Liver (tissue), 9 donors: ENCODE results near the gene ZNF487. TPM values are rescaled to one million over a fixed set of nuclear protein-coding genes. Genes with fewer than 3 reads are reported as not detected.

ENCODE experiments used
- DNase-seq: peaks from one replicate; pipeline ENCODE4 v3.0.0-alpha.2; 2017; ENCODE audit warnings: low spot score
- H3K27ac ChIP-seq, 2 donors: one replicate each; pipeline ENCODE4 v1.7.0; 2013; ENCODE audit warnings: inconsistent platforms in 2 of 2, low read length in 2 of 2, control low read depth in 1 of 2, low read depth in 1 of 2, mild to moderate bottlenecking in 1 of 2
- H3K27me3 ChIP-seq, 4 donors: one replicate each; pipeline versions ENCODE4 v1.6.1 to v1.7.0; 2013; ENCODE audit warnings: low read length in 3 of 4, inconsistent platforms in 1 of 4, mild to moderate bottlenecking in 1 of 4, moderate library complexity in 1 of 4; ENCODE audit not compliant: control insufficient read depth in 4 of 4, insufficient read depth in 4 of 4
- H3K36me3 ChIP-seq, 4 donors: one replicate each; pipeline versions ENCODE4 v1.6.1 to v1.7.0; 2013; ENCODE audit warnings: low read length in 3 of 4, mild to moderate bottlenecking in 3 of 4, low read depth in 1 of 4, moderate library complexity in 1 of 4; ENCODE audit not compliant: control insufficient read depth in 4 of 4, insufficient read depth in 3 of 4
- H3K4me1 ChIP-seq, 4 donors: one replicate each; pipeline versions ENCODE4 v1.6.1 to v1.7.0; 2013; ENCODE audit warnings: low read length in 3 of 4, mild to moderate bottlenecking in 3 of 4, moderate library complexity in 1 of 4; ENCODE audit not compliant: control insufficient read depth in 4 of 4, insufficient read depth in 4 of 4
- H3K4me3 ChIP-seq, 3 donors: one replicate each; pipeline versions ENCODE4 v1.6.1 to v1.7.0; 2013; ENCODE audit warnings: low read length in 3 of 3, control low read depth in 1 of 3, low read depth in 1 of 3, mild to moderate bottlenecking in 1 of 3
- H3K9ac ChIP-seq, 2 donors: one replicate each; pipeline ENCODE4 v1.7.0; 2013; ENCODE audit warnings: low read length in 2 of 2, mild to moderate bottlenecking in 2 of 2, moderate library complexity in 2 of 2, control low read depth in 1 of 2, low read depth in 1 of 2
- H3K9me3 ChIP-seq, 4 donors: one replicate each; pipeline versions ENCODE4 v1.6.1 to v1.7.0; 2013; ENCODE audit warnings: low read length in 3 of 4; ENCODE audit not compliant: control insufficient read depth in 4 of 4
- EGR1 ChIP-seq, 2 donors: IDR thresholded peaks; 2 replicates each; pipeline ENCODE4 v1.6.1; 2016 to 2018; ENCODE audit warnings: antibody characterized with exemption in 2 of 2, low read depth in 2 of 2
- FOXA1 ChIP-seq: IDR thresholded peaks from 2 replicates; pipeline ENCODE4 v1.6.1; 2016; ENCODE audit warnings: antibody characterized with exemption
- GABPA ChIP-seq, 2 donors: IDR thresholded peaks in 1 of 2; conservative IDR thresholded peaks in 1 of 2; 2 replicates each; pipeline ENCODE4 v1.6.1; 2016; ENCODE audit warnings: antibody characterized with exemption in 2 of 2, mild to moderate bottlenecking in 1 of 2, moderate library complexity in 1 of 2
- HNF4G ChIP-seq: IDR thresholded peaks from 2 replicates; pipeline ENCODE4 v1.6.1; 2016; ENCODE audit warnings: antibody characterized with exemption
- JUND ChIP-seq, 2 donors: IDR thresholded peaks; 2 replicates each; pipeline ENCODE4 v1.6.1; 2016; ENCODE audit warnings: antibody characterized with exemption in 2 of 2
- NR2F2 ChIP-seq: IDR thresholded peaks from 2 replicates; pipeline ENCODE4 v1.6.1; 2016; ENCODE audit warnings: antibody characterized with exemption
- RXRA ChIP-seq, 2 donors: IDR thresholded peaks; 2 replicates each; pipeline ENCODE4 v1.6.1; 2017 to 2018; ENCODE audit warnings: antibody characterized with exemption in 2 of 2, mild to moderate bottlenecking in 1 of 2
- SP1 ChIP-seq: IDR thresholded peaks from 2 replicates; pipeline ENCODE4 v1.6.1; 2018; ENCODE audit warnings: antibody characterized with exemption, mild to moderate bottlenecking
- YY1 ChIP-seq: IDR thresholded peaks from 2 replicates; pipeline ENCODE4 v1.6.1; 2016; ENCODE audit warnings: antibody characterized with exemption, mild to moderate bottlenecking
- WGBS: extraction: QIAGEN DNeasy Blood & Tissue Kit; methylation state at CpG from one replicate; pipeline ENCODE4 v1.1.7; 2013; 5-methylcytosine and 5-hydroxymethylcytosine counted together
- polyA plus RNA-seq, 2 donors: library from polyadenylated mRNA; stranded (reverse) in 1 of 2; unstranded in 1 of 2; fragments of 200-250 nt in 1 of 2; fragments of >200 nt in 1 of 2; fragmentation: Nextera tagmentation in 1 of 2; extraction: Ambion mirVana in 1 of 2; gene quantifications; one replicate each; pipeline versions ENCODE4 v1.2.1 to v1.2.3, GENCODE V29; 2013 to 2015
- total RNA-seq, 2 donors: library from RNA; depleted of rRNA; stranded (reverse); fragments of >200 nt; gene quantifications; one replicate each; pipeline ENCODE4 v1.2.3, GENCODE V29; 2014
- TF ChIP-seq, protein P1 (sequence below): fragments of 150-350 bp; IDR thresholded peaks from 2 replicates; pipeline ENCODE4 v1.5.1; 2017; ENCODE audit warnings: improper control_type of control experiment, low read depth, low read length; ENCODE audit not compliant: missing input control
- TF ChIP-seq, protein P2 (sequence below): IDR thresholded peaks from 2 replicates; pipeline ENCODE4 v1.6.1; 2016; ENCODE audit warnings: antibody characterized with exemption
- TF ChIP-seq, protein P3 (sequence below): IDR thresholded peaks from 2 replicates; pipeline ENCODE4 v1.6.1; 2016; ENCODE audit warnings: antibody characterized with exemption
- donor health status: healthy.
- donor health status: healthy.
- donor health status: healthy.
- donor health status: healthy.
- donor health status: healthy.

ZNF487 gene
- total and polyA plus RNA-seq, 4 donors: 1.3 to 4.8 (median 1.9) TPM

DNA sequence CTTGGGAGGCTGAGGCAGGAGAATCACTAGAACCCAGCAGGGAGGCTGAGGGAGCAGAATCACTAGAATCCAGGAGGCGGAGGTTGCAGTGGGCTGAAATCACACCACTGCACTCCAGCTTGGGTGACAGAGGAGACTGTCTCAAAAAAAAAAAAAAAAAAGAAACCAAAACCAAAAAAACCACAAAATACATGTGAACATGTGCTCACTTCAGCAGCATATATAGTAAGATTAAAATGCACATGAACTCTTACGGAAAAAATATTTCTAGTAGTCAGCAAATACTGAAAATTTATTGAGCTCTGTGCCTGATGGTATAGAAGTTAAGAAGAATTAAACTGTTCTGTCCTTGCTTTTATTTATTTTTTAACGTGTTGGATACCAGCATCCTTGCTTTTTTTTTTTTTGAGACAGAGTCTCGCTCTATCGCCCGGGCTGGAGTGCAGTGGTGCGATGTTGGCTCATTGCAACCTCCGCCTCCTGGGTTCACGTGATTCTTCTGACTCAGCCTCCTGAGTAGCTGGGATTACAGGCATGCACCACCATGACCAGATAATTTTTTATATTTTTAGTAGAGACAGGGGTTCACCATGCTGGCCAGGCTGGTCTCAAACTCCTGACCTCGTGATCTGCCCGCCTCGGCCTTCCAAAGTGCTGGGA lies 9.6 kb upstream of the ZNF487 start:
- no peak for DNase-seq
- Histone ChIP-seq H3K4me3 (no peak overlapping the region), H3K27me3 (no peaks in the 10 kb centered on the region), H3K9me3 (no peaks in the 10 kb centered on the region), H3K36me3 (peaks cover 0 to 1% (median 0%) of the 10 kb centered on the region in 4 donors), H3K9ac (no peak overlapping the region), H3K27ac (no peak overlapping the region), H3K4me1 (no peaks in the 10 kb centered on the region)
- WGBS: 90% methylated on average over 12 of the region's 12 CpGs
- TF ChIP-seq FOXA1: no peak
- TF ChIP-seq, protein P1, sequence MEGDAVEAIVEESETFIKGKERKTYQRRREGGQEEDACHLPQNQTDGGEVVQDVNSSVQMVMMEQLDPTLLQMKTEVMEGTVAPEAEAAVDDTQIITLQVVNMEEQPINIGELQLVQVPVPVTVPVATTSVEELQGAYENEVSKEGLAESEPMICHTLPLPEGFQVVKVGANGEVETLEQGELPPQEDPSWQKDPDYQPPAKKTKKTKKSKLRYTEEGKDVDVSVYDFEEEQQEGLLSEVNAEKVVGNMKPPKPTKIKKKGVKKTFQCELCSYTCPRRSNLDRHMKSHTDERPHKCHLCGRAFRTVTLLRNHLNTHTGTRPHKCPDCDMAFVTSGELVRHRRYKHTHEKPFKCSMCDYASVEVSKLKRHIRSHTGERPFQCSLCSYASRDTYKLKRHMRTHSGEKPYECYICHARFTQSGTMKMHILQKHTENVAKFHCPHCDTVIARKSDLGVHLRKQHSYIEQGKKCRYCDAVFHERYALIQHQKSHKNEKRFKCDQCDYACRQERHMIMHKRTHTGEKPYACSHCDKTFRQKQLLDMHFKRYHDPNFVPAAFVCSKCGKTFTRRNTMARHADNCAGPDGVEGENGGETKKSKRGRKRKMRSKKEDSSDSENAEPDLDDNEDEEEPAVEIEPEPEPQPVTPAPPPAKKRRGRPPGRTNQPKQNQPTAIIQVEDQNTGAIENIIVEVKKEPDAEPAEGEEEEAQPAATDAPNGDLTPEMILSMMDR: no peak
- no peak for TF ChIP-seq NR2F2
- TF ChIP-seq EGR1 (IDR thresholded peaks at IDR 0.05; ENCODE audit: low read depth in 2 of 2): no peak
- no peak for TF ChIP-seq RXRA (IDR thresholded peaks at IDR 0.05)
- TF ChIP-seq HNF4G: no peak
- no peak for TF ChIP-seq GABPA (IDR thresholded peaks at IDR 0.05 in 1 of 2, conservative IDR thresholded peaks at IDR 0.05 in 1 of 2)
- no peak for TF ChIP-seq JUND (IDR thresholded peaks at IDR 0.05)

- Histone ChIP-seq H3K9ac (no peak overlapping the region), H3K4me1 (peaks cover 0 to 4% (median 0%) of the 10 kb centered on the region in 4 donors), H3K27me3 (no peaks in the 10 kb centered on the region), H3K36me3 (peaks cover 0 to 1% (median 0%) of the 10 kb centered on the region in 4 donors), H3K27ac (no peak overlapping the region), H3K9me3 (no peaks in the 10 kb centered on the region), H3K4me3 (no peak overlapping the region)
- no peak for TF ChIP-seq YY1
- TF ChIP-seq, protein P1: no peak
- TF ChIP-seq, protein P2, sequence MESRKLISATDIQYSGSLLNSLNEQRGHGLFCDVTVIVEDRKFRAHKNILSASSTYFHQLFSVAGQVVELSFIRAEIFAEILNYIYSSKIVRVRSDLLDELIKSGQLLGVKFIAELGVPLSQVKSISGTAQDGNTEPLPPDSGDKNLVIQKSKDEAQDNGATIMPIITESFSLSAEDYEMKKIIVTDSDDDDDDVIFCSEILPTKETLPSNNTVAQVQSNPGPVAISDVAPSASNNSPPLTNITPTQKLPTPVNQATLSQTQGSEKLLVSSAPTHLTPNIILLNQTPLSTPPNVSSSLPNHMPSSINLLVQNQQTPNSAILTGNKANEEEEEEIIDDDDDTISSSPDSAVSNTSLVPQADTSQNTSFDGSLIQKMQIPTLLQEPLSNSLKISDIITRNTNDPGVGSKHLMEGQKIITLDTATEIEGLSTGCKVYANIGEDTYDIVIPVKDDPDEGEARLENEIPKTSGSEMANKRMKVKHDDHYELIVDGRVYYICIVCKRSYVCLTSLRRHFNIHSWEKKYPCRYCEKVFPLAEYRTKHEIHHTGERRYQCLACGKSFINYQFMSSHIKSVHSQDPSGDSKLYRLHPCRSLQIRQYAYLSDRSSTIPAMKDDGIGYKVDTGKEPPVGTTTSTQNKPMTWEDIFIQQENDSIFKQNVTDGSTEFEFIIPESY: no peak
- TF ChIP-seq GABPA (IDR thresholded peaks at IDR 0.05 in 1 of 2, conservative IDR thresholded peaks at IDR 0.05 in 1 of 2): no peak
- TF ChIP-seq, protein P3, sequence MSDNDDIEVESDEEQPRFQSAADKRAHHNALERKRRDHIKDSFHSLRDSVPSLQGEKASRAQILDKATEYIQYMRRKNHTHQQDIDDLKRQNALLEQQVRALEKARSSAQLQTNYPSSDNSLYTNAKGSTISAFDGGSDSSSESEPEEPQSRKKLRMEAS: no peak
- TF ChIP-seq HNF4G: no peak
- TF ChIP-seq SP1: no peak
- TF ChIP-seq EGR1 (IDR thresholded peaks at IDR 0.05; ENCODE audit: low read depth in 2 of 2): no peak
- 93% methylated on average over 8 of the region's 8 CpGs for WGBS
- no peak for DNase-seq
Observed at GRCh38 chr10:43430926-43431663, 5.8 kb upstream of the ZNF487 start.
